Loucy (cell line): Measurements from ENCODE around the gene SLC16A10.
"Not testable (repeated sequence)": the region's sequence is repeated elsewhere in the genome, so short reads cannot be mapped to it uniquely, and the experiment has no call there.

Experiments
- H2AFZ ChIP-seq: fragments of 200-600 bp; sonication (generic); 2 replicates; pipeline ENCODE4 v1.6.0; 2016; ENCODE audit warnings: antibody characterized with exemption, mild to moderate bottlenecking, low read length, moderate library complexity
- H3F3A ChIP-seq: fragments of 200-600 bp; 2 replicates; pipeline ENCODE4 v1.6.0; 2016; ENCODE audit warnings: antibody characterized with exemption, low read depth, mild to moderate bottlenecking
- H3K27me3 ChIP-seq: fragments of 200-600 bp; sonication (generic); 2 replicates; pipeline ENCODE4 v1.6.1; 2014; ENCODE audit warnings: low read length, mild to moderate bottlenecking; ENCODE audit not compliant: insufficient read depth, poor library complexity, severe bottlenecking
- H3K36me3 ChIP-seq: fragments of 200-600 bp; sonication (generic); 2 replicates; pipeline ENCODE4 v1.6.1; 2016; ENCODE audit warnings: low read length; ENCODE audit not compliant: insufficient read depth
- H3K4me1 ChIP-seq: fragments of 200-600 bp; sonication (generic); 2 replicates; pipeline ENCODE4 v1.5.1; 2014; ENCODE audit warnings: low read length, mild to moderate bottlenecking; ENCODE audit not compliant: insufficient read depth, poor library complexity, severe bottlenecking
- H3K4me2 ChIP-seq: fragments of 200-600 bp; sonication (generic); 2 replicates; pipeline ENCODE4 v1.6.0; 2014; ENCODE audit warnings: antibody characterized with exemption, low read length, low read depth, mild to moderate bottlenecking; ENCODE audit not compliant: poor library complexity, severe bottlenecking
- H3K4me3 ChIP-seq: fragments of 200-600 bp; sonication (generic); 2 replicates; pipeline ENCODE4 v1.5.1; 2014; ENCODE audit warnings: low read length, mild to moderate bottlenecking, mixed read lengths; ENCODE audit not compliant: poor library complexity, severe bottlenecking
- H3K79me2 ChIP-seq: fragments of 200-600 bp; sonication (generic); 2 replicates; pipeline ENCODE4 v1.6.1; 2014; ENCODE audit warnings: low read length; ENCODE audit not compliant: insufficient read depth
- H3K9ac ChIP-seq: fragments of 200-600 bp; sonication (generic); 2 replicates; pipeline ENCODE4 v1.6.0; 2014; ENCODE audit warnings: mild to moderate bottlenecking, low read depth, low read length, moderate library complexity; ENCODE audit not compliant: poor library complexity, severe bottlenecking
- H3K9me2 ChIP-seq: fragments of 200-600 bp; sonication (generic); replicated peaks from 2 replicates; pipeline ENCODE4 v1.6.1; 2016; ENCODE audit warnings: low read depth, low read length, mixed read lengths
- H3K9me3 ChIP-seq: fragments of 200-600 bp; sonication (generic); 2 replicates; pipeline ENCODE4 v1.6.1; 2014; ENCODE audit warnings: mild to moderate bottlenecking, antibody characterized with exemption, low read length, low read depth; ENCODE audit not compliant: insufficient read depth
- H4K20me1 ChIP-seq: fragments of 200-600 bp; sonication (generic); 2 replicates; pipeline ENCODE4 v1.6.0; 2014; ENCODE audit warnings: antibody characterized with exemption, low read length, mild to moderate bottlenecking; ENCODE audit not compliant: insufficient read depth, poor library complexity, severe bottlenecking
- EZH2phosphoT487 ChIP-seq: fragments of 200-600 bp; IDR thresholded peaks from 2 replicates; pipeline ENCODE4 v1.6.1; 2018; ENCODE audit warnings: antibody characterized with exemption, mild to moderate bottlenecking, moderate library complexity, borderline replicate concordance
- TF ChIP-seq, protein P1 (sequence below): fragments of 200-600 bp; sonication (generic); conservative IDR thresholded peaks from 2 replicates; pipeline ENCODE4 v1.5.1; 2014; ENCODE audit warnings: mild to moderate bottlenecking, antibody characterized with exemption, low read length

The SLC16A10 gene

DNA sequence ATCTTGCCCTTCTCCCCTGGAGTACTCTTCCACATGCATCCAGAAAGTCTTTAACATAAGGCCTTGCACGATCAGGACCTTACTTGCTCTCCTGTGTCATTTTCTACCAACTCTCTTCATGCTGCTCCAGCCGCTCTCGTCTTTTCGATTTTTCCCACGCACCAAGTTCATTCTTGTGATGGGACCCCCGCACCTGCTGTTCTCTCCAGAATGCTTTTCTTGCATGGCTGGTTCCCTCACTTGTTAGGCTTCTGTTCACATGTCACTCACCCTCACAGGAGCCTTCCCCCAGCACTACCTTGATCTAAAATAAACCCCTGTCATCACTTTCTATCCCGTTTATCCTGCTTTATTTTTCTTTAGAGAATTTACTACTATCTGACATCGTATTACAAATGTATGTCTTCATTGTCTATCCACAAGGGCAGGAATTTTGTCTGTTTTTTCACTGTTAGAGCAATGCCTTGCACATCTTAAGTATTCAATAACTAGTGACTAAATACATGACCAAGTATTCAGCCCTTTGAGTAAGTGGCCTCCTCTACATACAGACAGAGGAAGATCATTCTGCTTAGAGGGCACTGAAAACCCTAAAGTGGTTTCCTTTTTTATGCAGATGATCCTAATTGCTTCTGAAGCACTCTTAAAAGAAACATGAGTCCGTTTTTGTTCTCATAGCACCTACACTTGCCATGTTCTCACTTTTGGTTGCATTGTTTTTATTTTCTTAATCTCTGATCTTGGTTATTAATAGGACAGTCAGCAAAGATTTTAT, 166.9 kb downstream of the SLC16A10 start:
- H3K79me2 ChIP-seq = no peaks in the 10 kb centered on the region
- no peak overlapping the region for H2AFZ ChIP-seq
- peaks cover 4% of the 10 kb centered on the region for H3K4me1 ChIP-seq
- H3F3A ChIP-seq = no peaks in the 10 kb centered on the region
- no peak overlapping the region for H3K4me3 ChIP-seq
- no peaks in the 10 kb centered on the region for H3K9me3 ChIP-seq
- TF ChIP-seq EZH2phosphoT487 = no peak
- TF ChIP-seq, protein P1, sequence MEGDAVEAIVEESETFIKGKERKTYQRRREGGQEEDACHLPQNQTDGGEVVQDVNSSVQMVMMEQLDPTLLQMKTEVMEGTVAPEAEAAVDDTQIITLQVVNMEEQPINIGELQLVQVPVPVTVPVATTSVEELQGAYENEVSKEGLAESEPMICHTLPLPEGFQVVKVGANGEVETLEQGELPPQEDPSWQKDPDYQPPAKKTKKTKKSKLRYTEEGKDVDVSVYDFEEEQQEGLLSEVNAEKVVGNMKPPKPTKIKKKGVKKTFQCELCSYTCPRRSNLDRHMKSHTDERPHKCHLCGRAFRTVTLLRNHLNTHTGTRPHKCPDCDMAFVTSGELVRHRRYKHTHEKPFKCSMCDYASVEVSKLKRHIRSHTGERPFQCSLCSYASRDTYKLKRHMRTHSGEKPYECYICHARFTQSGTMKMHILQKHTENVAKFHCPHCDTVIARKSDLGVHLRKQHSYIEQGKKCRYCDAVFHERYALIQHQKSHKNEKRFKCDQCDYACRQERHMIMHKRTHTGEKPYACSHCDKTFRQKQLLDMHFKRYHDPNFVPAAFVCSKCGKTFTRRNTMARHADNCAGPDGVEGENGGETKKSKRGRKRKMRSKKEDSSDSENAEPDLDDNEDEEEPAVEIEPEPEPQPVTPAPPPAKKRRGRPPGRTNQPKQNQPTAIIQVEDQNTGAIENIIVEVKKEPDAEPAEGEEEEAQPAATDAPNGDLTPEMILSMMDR = no peak
- no peak overlapping the region for H3K9ac ChIP-seq
- no peaks in the 10 kb centered on the region for H3K27me3 ChIP-seq
- H3K36me3 ChIP-seq = no peaks in the 10 kb centered on the region
- no peaks in the 10 kb centered on the region for H4K20me1 ChIP-seq
- H3K9me2 ChIP-seq = no peaks in the 10 kb centered on the region
- no peak overlapping the region for H3K4me2 ChIP-seq

DNA sequence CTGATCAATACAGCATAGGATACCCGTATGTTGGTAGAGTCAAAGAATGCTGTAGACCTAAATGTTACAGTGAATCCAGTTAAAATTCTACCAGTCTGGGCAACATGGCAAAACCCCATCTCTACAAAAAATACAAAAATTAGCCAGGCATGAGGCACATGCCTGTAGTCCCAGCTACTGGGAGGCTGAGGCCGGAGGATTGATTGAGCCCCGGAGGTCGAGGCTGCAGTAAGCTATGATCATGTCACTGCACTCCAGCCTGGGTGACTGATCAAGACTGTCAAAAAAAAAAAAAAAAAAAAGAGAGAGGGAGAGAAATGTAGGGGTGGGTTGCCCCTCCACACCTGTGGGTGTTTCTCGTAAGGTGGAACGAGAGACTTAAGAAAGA, 167.5 kb downstream of the SLC16A10 start:
- H3K36me3 ChIP-seq = no peaks in the 10 kb centered on the region
- TF ChIP-seq, protein P1 = no peak
- no peak for TF ChIP-seq EZH2phosphoT487

DNA sequence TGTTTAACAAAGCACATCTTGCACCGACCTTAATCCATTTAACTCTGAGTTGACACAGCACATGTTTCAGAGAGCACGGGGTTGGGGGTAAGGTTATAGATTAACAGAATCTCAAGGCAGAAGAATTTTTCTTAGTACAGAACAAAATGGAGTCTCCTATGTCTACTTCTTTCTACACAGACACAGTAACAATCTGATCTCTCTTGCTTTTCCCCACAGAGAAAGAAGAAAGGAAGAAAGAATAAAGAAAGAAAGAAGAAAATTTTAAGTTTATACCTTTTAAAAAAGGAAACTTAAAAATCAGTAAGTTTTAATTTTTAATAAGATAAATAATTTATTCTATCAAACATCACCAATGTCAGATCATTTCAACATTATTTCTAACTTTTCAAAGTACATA, 168.5 kb downstream of the SLC16A10 start:
- not testable (repeated sequence) for H2AFZ ChIP-seq, H3K36me3 ChIP-seq, H4K20me1 ChIP-seq, H3K9me2 ChIP-seq, H3F3A ChIP-seq, H3K9ac ChIP-seq, H3K9me3 ChIP-seq, H3K4me2 ChIP-seq, H3K27me3 ChIP-seq, H3K4me3 ChIP-seq
- Histone ChIP-seq H3K79me2 (peaks cover 14% of the 10 kb centered on the region), H3K4me1 (peaks cover 11% of the 10 kb centered on the region)

More for the DNA sequence above, 167.5 kb downstream of the SLC16A10 start:
- peaks cover 3% of the 10 kb centered on the region for H3K79me2 ChIP-seq
- no peak overlapping the region for H2AFZ ChIP-seq
- H3K9me3 ChIP-seq = no peaks in the 10 kb centered on the region
- H4K20me1 ChIP-seq = no peaks in the 10 kb centered on the region
- H3K4me3 ChIP-seq = no peak overlapping the region
- peaks cover 4% of the 10 kb centered on the region for H3K4me1 ChIP-seq
- H3K9ac ChIP-seq = no peak overlapping the region
- no peaks in the 10 kb centered on the region for H3F3A ChIP-seq
- no peak overlapping the region for H3K4me2 ChIP-seq
- H3K9me2 ChIP-seq = no peaks in the 10 kb centered on the region
- H3K27me3 ChIP-seq = no peaks in the 10 kb centered on the region

DNA sequence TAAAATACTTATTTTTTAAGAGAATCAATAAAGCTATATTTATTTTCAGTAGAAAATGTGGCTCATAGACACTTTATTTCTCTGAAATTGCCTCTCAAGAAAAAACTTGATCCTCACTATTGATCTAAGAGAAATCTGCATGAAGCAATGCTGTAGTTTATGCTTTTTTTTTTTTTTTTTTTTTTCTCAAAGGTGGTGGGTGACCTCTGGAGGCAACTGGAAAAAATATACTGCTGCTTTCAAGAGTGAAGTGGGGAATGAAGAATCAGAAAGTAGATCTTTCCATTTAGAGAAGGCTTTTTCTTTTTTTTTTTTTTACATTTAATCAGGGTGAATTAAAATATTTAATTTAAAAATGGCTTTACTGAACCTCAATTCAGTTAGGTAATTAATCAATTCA, 169.3 kb downstream of the SLC16A10 start:
- Histone ChIP-seq H2AFZ (no peak overlapping the region), H4K20me1 (peaks cover 7% of the 10 kb centered on the region), H3K4me2 (no peak overlapping the region), H3K79me2 (peaks cover 19% of the 10 kb centered on the region), H3K9me3 (no peaks in the 10 kb centered on the region), H3K27me3 (no peaks in the 10 kb centered on the region), H3K4me3 (no peak overlapping the region), H3F3A (no peaks in the 10 kb centered on the region), H3K9me2 (no peaks in the 10 kb centered on the region), H3K9ac (no peak overlapping the region), H3K4me1 (peaks cover 9% of the 10 kb centered on the region), H3K36me3 (no peaks in the 10 kb centered on the region)
- TF ChIP-seq EZH2phosphoT487 = no peak
- TF ChIP-seq, protein P1 = peak; percentile 63
